ENCODE data around the gene CLIC4.
"Not testable (repeated sequence)": the region's sequence is repeated elsewhere in the genome, so short reads cannot be mapped to it uniquely, and the experiment has no call there.

CLIC4 gene

GRCh38 chr1:24805534-24806301 is 60.5 kb downstream of the CLIC4 start:
- intact Hi-C loops (cut with DNase I; ENCODE audit: low total_unique reads), result loop anchor here (5.0 kb wide), 1 partner anchor 63 kb away; no protein-coding TSS in a partner anchor
- H3K27me3 ChIP-seq, result no peaks in the 10 kb centered on the region
- H3K36me3 ChIP-seq, result no peaks in the 10 kb centered on the region
- peaks cover 0 to 96% (median 50%) of the 10 kb centered on the region in 4 donors for H3K4me1 ChIP-seq
- peak overlapping the region; percentile 3 to 19 for H3K27ac ChIP-seq
- DNase-seq, result peak in 1 of 2 donors; percentile 48
- H3K4me3 ChIP-seq, result no peak overlapping the region
- no peak for TF ChIP-seq CTCF (IDR thresholded peaks at IDR 0.05)
- H3K9me3 ChIP-seq, result no peaks in the 10 kb centered on the region

- Histone ChIP-seq H3K27ac (peak overlapping the region; percentile 3 to 19), H3K27me3 (no peaks in the 10 kb centered on the region), H3K9me3 (no peaks in the 10 kb centered on the region), H3K4me1 (peaks cover 0 to 97% (median 45%) of the 10 kb centered on the region in 4 donors), H3K4me3 (no peak overlapping the region), H3K36me3 (no peaks in the 10 kb centered on the region)
- no peak for DNase-seq
- no peak for TF ChIP-seq CTCF (IDR thresholded peaks at IDR 0.05)
- intact Hi-C loops (cut with DNase I; ENCODE audit: low total_unique reads), result loop anchor here (5.0 kb wide), 1 partner anchor 64 kb away; no protein-coding TSS in a partner anchor
Measured at GRCh38 chr1:24806588-24806987, 61.3 kb downstream of the CLIC4 start.

- Histone ChIP-seq H3K36me3 (peaks cover 8 to 30% (median 23%) of the 10 kb centered on the region in 3 donors), H3K4me1 (peaks cover 0 to 60% (median 12%) of the 10 kb centered on the region in 4 donors)
- H3K9me3 ChIP-seq; DNase-seq; H3K27ac ChIP-seq; H3K27me3 ChIP-seq; intact Hi-C loops (cut with DNase I; ENCODE audit: low total_unique reads); H3K4me3 ChIP-seq: not testable (repeated sequence)
Measured at GRCh38 chr1:24811494-24811893, 66.2 kb downstream of the CLIC4 start.

- H3K27me3 ChIP-seq; DNase-seq; intact Hi-C loops (cut with DNase I; ENCODE audit: low total_unique reads); H3K27ac ChIP-seq; H3K4me3 ChIP-seq; H3K9me3 ChIP-seq: not testable (repeated sequence)
- peaks cover 3 to 19% (median 5%) of the 10 kb centered on the region in 3 donors for H3K36me3 ChIP-seq
- H3K4me1 ChIP-seq, result peaks cover 0 to 34% (median 19%) of the 10 kb centered on the region in 4 donors
Measured at GRCh38 chr1:24820221-24820620, 75.0 kb downstream of the CLIC4 start.

- no peak for TF ChIP-seq CTCF (IDR thresholded peaks at IDR 0.05)
- peaks cover 0 to 4% (median 0%) of the 10 kb centered on the region in 3 donors for H3K36me3 ChIP-seq
- intact Hi-C loops (cut with DNase I; ENCODE audit: low total_unique reads), result no loop called here
- H3K27ac ChIP-seq, result peak overlapping the region; percentile 18 to 35
- H3K4me3 ChIP-seq, result no peak overlapping the region
- no peaks in the 10 kb centered on the region for H3K9me3 ChIP-seq
- H3K4me1 ChIP-seq, result peaks cover 0 to 61% (median 30%) of the 10 kb centered on the region in 4 donors
- no peaks in the 10 kb centered on the region for H3K27me3 ChIP-seq
- no peak for DNase-seq
Measured at GRCh38 chr1:24822887-24823286, 77.6 kb downstream of the CLIC4 start.

- DNase-seq; H3K27me3 ChIP-seq; H3K36me3 ChIP-seq; H3K9me3 ChIP-seq; intact Hi-C loops (cut with DNase I; ENCODE audit: low total_unique reads); H3K4me3 ChIP-seq: not testable (repeated sequence)
- peak overlapping the region in 1 of 2 donors; percentile 35 for H3K27ac ChIP-seq
- peaks cover 0 to 62% (median 33%) of the 10 kb centered on the region in 4 donors for H3K4me1 ChIP-seq
Measured at GRCh38 chr1:24823486-24823885, 78.2 kb downstream of the CLIC4 start.

GRCh38 chr1:24825174-24825573 is 79.9 kb downstream of the CLIC4 start:
- peaks cover 0 to 74% (median 47%) of the 10 kb centered on the region in 4 donors for H3K4me1 ChIP-seq

More at GRCh38 chr1:24825174-24825573, 79.9 kb downstream of the CLIC4 start:
- H3K4me3 ChIP-seq, result no peak overlapping the region
- H3K36me3 ChIP-seq, result peaks cover 0 to 4% (median 0%) of the 10 kb centered on the region in 3 donors
- no peak for DNase-seq
- H3K27ac ChIP-seq, result no peak overlapping the region
- intact Hi-C loops (cut with DNase I; ENCODE audit: low total_unique reads), result loop anchor here (5.0 kb wide), 1 partner anchor 88 kb away; no protein-coding TSS in a partner anchor
- H3K9me3 ChIP-seq, result no peaks in the 10 kb centered on the region
- TF ChIP-seq CTCF (IDR thresholded peaks at IDR 0.05), result no peak
- no peaks in the 10 kb centered on the region for H3K27me3 ChIP-seq

All from tibial artery (tissue), 4 donors.